AG10803 (cell line): ENCODE results near the gene LAMC1.

Source experiments
- DNase-seq: peaks from one replicate; pipeline ENCODE4 v3.0.0; 2010; ENCODE audit warnings: low read depth
- H3K4me3 ChIP-seq: 2 replicates; pipeline ENCODE4 v1.5.1; 2011; ENCODE audit warnings: mild to moderate bottlenecking, low read length, control low read depth
- CTCF ChIP-seq: conservative IDR thresholded peaks from 2 replicates; pipeline ENCODE4 v1.5.1; 2011; ENCODE audit warnings: mild to moderate bottlenecking, low read length, control low read depth, inconsistent platforms

The LAMC1 gene

GRCh38 chr1:183002797-183003196 is 20.4 kb upstream of the LAMC1 start:
- peak; percentile 34 for DNase-seq
- H3K4me3 ChIP-seq: no peak overlapping the region
- no peak for TF ChIP-seq CTCF

- no peak overlapping the region for H3K4me3 ChIP-seq
- peak; percentile 74 for DNase-seq
- no peak for TF ChIP-seq CTCF
Measured at GRCh38 chr1:183003203-183003602, 20.0 kb upstream of the LAMC1 start.

- no peak for DNase-seq
- no peak for TF ChIP-seq CTCF
- no peak overlapping the region for H3K4me3 ChIP-seq
Measured at GRCh38 chr1:183004141-183004540, 19.1 kb upstream of the LAMC1 start.

GRCh38 chr1:183011859-183012258 is 11.4 kb upstream of the LAMC1 start:
- H3K4me3 ChIP-seq: no peak overlapping the region
- no peak for TF ChIP-seq CTCF
- no peak for DNase-seq

- TF ChIP-seq CTCF: no peak
- no peak for DNase-seq
- H3K4me3 ChIP-seq: no peak overlapping the region
Measured at GRCh38 chr1:183012301-183012994, 10.8 kb upstream of the LAMC1 start.

- no peak for TF ChIP-seq CTCF
- no peak for DNase-seq
Measured at GRCh38 chr1:183019139-183019740, 4.0 kb upstream of the LAMC1 start.

GRCh38 chr1:183019860-183020259 is 3.4 kb upstream of the LAMC1 start:
- DNase-seq: peak; percentile 48
- peak; percentile 42; the same call in 1 of the 2 replicates for TF ChIP-seq CTCF
- H3K4me3 ChIP-seq: no peak overlapping the region

More at GRCh38 chr1:183019139-183019740, 4.0 kb upstream of the LAMC1 start:
- H3K4me3 ChIP-seq: no peak overlapping the region
